Measurements from ENCODE around the gene PDZD8.
"Not testable (repeated sequence)": the region's sequence is repeated elsewhere in the genome, so short reads cannot be mapped to it uniquely, and the experiment has no call there.

Gene PDZD8

GRCh38 chr10:117240621-117241529 is 134.4 kb downstream of the PDZD8 start, which contains the start of gene SLC18A2:
Gene SLC18A2, plus strand, starts transcription at chr10:117241114. Its CDS starts 580 bp downstream, at chr10:117241694.
- in situ Hi-C loops (cut with HindIII; ENCODE audit: low sequenced_read_pairs): no loop called here
- DNase-seq (ENCODE audit: low read depth, low spot score): no peak
- H3K4me3 ChIP-seq (ENCODE audit: low read depth, low read length): no peak within 1 kb of the TSS
- TF ChIP-seq CTCF (IDR thresholded peaks at IDR 0.05; ENCODE audit: low read depth, low read length): no peak

- in situ Hi-C loops (cut with HindIII; ENCODE audit: low sequenced_read_pairs): no loop called here
- TF ChIP-seq CTCF (IDR thresholded peaks at IDR 0.05; ENCODE audit: low read depth, low read length): no peak
- DNase-seq (ENCODE audit: low read depth, low spot score): no peak
- no peak overlapping the region for H3K4me3 ChIP-seq (ENCODE audit: low read depth, low read length)
These were observed 135.3 kb downstream of the PDZD8 start for GRCh38 chr10:117239721-117240620.

- no peak overlapping the region for H3K4me3 ChIP-seq (ENCODE audit: low read depth, low read length)
- TF ChIP-seq CTCF (IDR thresholded peaks at IDR 0.05; ENCODE audit: low read depth, low read length): no peak
- DNase-seq (ENCODE audit: low read depth, low spot score): no peak
- in situ Hi-C loops (cut with HindIII; ENCODE audit: low sequenced_read_pairs): no loop called here
These were observed 136.2 kb downstream of the PDZD8 start for GRCh38 chr10:117239051-117239450.

- no peak overlapping the region for H3K4me3 ChIP-seq (ENCODE audit: low read depth, low read length)
- DNase-seq (ENCODE audit: low read depth, low spot score): no peak
- in situ Hi-C loops (cut with HindIII; ENCODE audit: low sequenced_read_pairs): no loop called here
- TF ChIP-seq CTCF (IDR thresholded peaks at IDR 0.05; ENCODE audit: low read depth, low read length): no peak
These were observed 137.7 kb downstream of the PDZD8 start for GRCh38 chr10:117237401-117237991.

GRCh38 chr10:117230107-117230506 is 145.1 kb downstream of the PDZD8 start:
- DNase-seq (ENCODE audit: low read depth, low spot score); in situ Hi-C loops (cut with HindIII; ENCODE audit: low sequenced_read_pairs); H3K4me3 ChIP-seq (ENCODE audit: low read depth, low read length): not testable (repeated sequence)

- in situ Hi-C loops (cut with HindIII; ENCODE audit: low sequenced_read_pairs): no loop called here
- no peak overlapping the region for H3K4me3 ChIP-seq (ENCODE audit: low read depth, low read length)
- no peak for DNase-seq (ENCODE audit: low read depth, low spot score)
- no peak for TF ChIP-seq CTCF (IDR thresholded peaks at IDR 0.05; ENCODE audit: low read depth, low read length)
These were observed 147.0 kb downstream of the PDZD8 start for GRCh38 chr10:117228210-117228609.

All from astrocyte of the spinal cord (primary cell).